ES-I3 (cell line): ENCODE results near the gene MARCHF11.

ENCODE experiments used
- H3K36me3 ChIP-seq: 2 replicates; pipeline ENCODE4 v1.6.1; 2013; ENCODE audit warnings: mild to moderate bottlenecking, low read length, control low read depth, moderate library complexity; ENCODE audit not compliant: insufficient read depth
- H3K4me1 ChIP-seq: 2 replicates; pipeline ENCODE4 v1.6.1; 2013; ENCODE audit warnings: mild to moderate bottlenecking, control low read depth, low read length; ENCODE audit not compliant: insufficient read depth
- H3K9ac ChIP-seq: 2 replicates; pipeline ENCODE4 v1.6.1; 2013; ENCODE audit warnings: low read depth, mild to moderate bottlenecking, low read length, moderate library complexity
- H3K9me3 ChIP-seq: 2 replicates; pipeline ENCODE4 v1.6.1; 2013; ENCODE audit warnings: mild to moderate bottlenecking, low read length, moderate library complexity; ENCODE audit not compliant: control insufficient read depth, insufficient read depth

MARCHF11 gene

GRCh38 chr5:16104961-16105360 is 74.6 kb downstream of the MARCHF11 start:
- Histone ChIP-seq H3K36me3 (no peaks in the 10 kb centered on the region), H3K9ac (no peak overlapping the region), H3K9me3 (no peaks in the 10 kb centered on the region), H3K4me1 (peaks cover 4% of the 10 kb centered on the region; the same call in 1 of the 2 replicates)

- Histone ChIP-seq H3K9ac (no peak overlapping the region), H3K4me1 (peaks cover 6% of the 10 kb centered on the region; the same call in 1 of the 2 replicates), H3K36me3 (no peaks in the 10 kb centered on the region), H3K9me3 (no peaks in the 10 kb centered on the region)
Observed at GRCh38 chr5:16095612-16096011, 84.0 kb downstream of the MARCHF11 start.

GRCh38 chr5:16090270-16090669 is 89.3 kb downstream of the MARCHF11 start:
- H3K9ac ChIP-seq = no peak overlapping the region
- H3K36me3 ChIP-seq = no peaks in the 10 kb centered on the region
- no peaks in the 10 kb centered on the region for H3K9me3 ChIP-seq
- H3K4me1 ChIP-seq = 0 out of 2 replicates have a peak, but pooled peaks cover under 1% of the 10 kb centered on the region

- no peaks in the 10 kb centered on the region; the same call in 1 of the 2 replicates for H3K4me1 ChIP-seq
- no peaks in the 10 kb centered on the region for H3K36me3 ChIP-seq
- H3K9me3 ChIP-seq = no peaks in the 10 kb centered on the region
- no peak overlapping the region for H3K9ac ChIP-seq
Observed at GRCh38 chr5:16082982-16083381, 96.6 kb downstream of the MARCHF11 start.

- Histone ChIP-seq H3K9me3 (no peaks in the 10 kb centered on the region), H3K36me3 (no peaks in the 10 kb centered on the region), H3K4me1 (no peaks in the 10 kb centered on the region; the same call in 1 of the 2 replicates), H3K9ac (no peak overlapping the region)
Observed at GRCh38 chr5:16082053-16082452, 97.5 kb downstream of the MARCHF11 start.

DNA sequence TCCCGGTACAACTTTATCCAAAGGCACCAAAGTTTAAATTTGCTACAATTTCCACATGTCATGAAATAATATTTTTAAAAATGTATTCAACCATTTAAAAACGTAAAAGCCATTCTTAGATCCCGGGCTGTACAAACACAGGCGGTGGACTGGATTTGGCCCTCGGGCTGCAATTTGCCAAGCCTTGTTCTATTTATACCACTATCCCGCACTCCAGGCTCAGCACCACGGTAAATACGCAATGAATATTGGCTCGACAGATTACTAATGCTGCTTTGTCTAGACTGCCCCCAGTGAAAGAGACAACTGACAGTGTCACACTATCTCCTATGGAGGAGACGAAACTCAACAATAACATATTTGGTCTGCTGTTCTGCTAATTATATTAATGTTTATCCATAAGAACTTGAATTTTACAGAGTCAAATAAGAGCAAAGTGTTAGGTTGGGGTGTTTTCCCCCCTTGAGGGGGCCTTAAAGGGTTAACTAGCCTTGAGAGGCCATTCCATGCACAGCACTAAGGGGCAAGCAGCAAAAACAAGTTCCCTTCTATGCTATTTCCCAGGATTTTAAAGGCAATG is 98.1 kb downstream of the MARCHF11 start:
- no peaks in the 10 kb centered on the region for H3K36me3 ChIP-seq
- no peaks in the 10 kb centered on the region for H3K9me3 ChIP-seq
- no peaks in the 10 kb centered on the region; the same call in 1 of the 2 replicates for H3K4me1 ChIP-seq
- no peak overlapping the region for H3K9ac ChIP-seq

- Histone ChIP-seq H3K9ac (no peak overlapping the region), H3K9me3 (no peaks in the 10 kb centered on the region), H3K36me3 (no peaks in the 10 kb centered on the region), H3K4me1 (no peaks in the 10 kb centered on the region)
Observed at GRCh38 chr5:16076657-16077056, 102.9 kb downstream of the MARCHF11 start.

DNA sequence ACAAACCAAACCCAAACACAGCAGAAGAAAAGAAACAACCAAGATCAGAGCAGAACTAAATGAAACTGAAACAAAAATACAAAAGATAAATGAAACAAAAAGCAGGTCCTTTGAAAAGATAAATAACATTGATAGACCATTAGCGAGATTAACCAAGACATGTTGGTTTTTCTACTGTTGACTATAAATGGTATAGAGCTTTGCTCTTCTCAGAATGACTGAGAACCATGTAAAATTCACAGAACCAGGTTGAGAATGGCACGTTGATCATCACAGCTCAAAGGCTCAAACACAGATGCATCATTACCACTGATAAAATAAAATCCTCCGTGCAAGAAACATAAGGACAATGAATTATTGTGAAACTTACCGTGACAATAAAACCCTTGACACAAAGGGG is 105.2 kb downstream of the MARCHF11 start:
- no peaks in the 10 kb centered on the region for H3K9me3 ChIP-seq
- H3K36me3 ChIP-seq = no peaks in the 10 kb centered on the region
- H3K9ac ChIP-seq = no peak overlapping the region
- H3K4me1 ChIP-seq = no peaks in the 10 kb centered on the region

GRCh38 chr5:16072616-16073015 is 107.0 kb downstream of the MARCHF11 start:
- Histone ChIP-seq H3K36me3 (no peaks in the 10 kb centered on the region), H3K4me1 (no peaks in the 10 kb centered on the region), H3K9ac (no peak overlapping the region), H3K9me3 (no peaks in the 10 kb centered on the region)

- Histone ChIP-seq H3K9me3 (no peaks in the 10 kb centered on the region), H3K4me1 (no peaks in the 10 kb centered on the region), H3K36me3 (no peaks in the 10 kb centered on the region), H3K9ac (no peak overlapping the region)
Observed at GRCh38 chr5:16067415-16067814, 112.2 kb downstream of the MARCHF11 start.

DNA sequence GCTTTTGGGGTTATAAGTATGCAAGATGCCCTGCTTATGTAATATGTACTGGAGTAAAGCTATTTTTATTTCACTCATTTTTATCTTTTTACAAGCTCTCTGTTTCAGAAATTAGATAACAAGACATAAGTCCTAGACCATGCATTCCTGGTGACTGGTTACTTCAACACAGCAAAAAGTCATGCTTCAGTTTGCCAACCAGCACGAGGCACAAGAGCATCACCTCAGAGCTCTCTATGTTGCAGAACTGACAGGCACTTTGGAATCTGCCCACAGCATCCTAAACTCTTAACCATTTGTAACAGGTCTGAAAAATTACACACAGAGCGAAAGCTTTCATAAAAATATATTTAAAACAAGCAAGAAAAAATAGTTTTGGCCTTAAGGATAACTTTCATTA is 112.8 kb downstream of the MARCHF11 start:
- no peak overlapping the region for H3K9ac ChIP-seq
- no peaks in the 10 kb centered on the region for H3K36me3 ChIP-seq
- no peaks in the 10 kb centered on the region for H3K9me3 ChIP-seq
- H3K4me1 ChIP-seq = no peaks in the 10 kb centered on the region

GRCh38 chr5:16066320-16066719 is 113.3 kb downstream of the MARCHF11 start:
- Histone ChIP-seq H3K36me3 (no peaks in the 10 kb centered on the region), H3K4me1 (no peaks in the 10 kb centered on the region), H3K9me3 (no peaks in the 10 kb centered on the region), H3K9ac (no peak overlapping the region)

- no peaks in the 10 kb centered on the region for H3K9me3 ChIP-seq
- no peak overlapping the region for H3K9ac ChIP-seq
- H3K36me3 ChIP-seq = no peaks in the 10 kb centered on the region
- H3K4me1 ChIP-seq = no peaks in the 10 kb centered on the region
Observed at GRCh38 chr5:16065831-16066230, 113.8 kb downstream of the MARCHF11 start.

DNA sequence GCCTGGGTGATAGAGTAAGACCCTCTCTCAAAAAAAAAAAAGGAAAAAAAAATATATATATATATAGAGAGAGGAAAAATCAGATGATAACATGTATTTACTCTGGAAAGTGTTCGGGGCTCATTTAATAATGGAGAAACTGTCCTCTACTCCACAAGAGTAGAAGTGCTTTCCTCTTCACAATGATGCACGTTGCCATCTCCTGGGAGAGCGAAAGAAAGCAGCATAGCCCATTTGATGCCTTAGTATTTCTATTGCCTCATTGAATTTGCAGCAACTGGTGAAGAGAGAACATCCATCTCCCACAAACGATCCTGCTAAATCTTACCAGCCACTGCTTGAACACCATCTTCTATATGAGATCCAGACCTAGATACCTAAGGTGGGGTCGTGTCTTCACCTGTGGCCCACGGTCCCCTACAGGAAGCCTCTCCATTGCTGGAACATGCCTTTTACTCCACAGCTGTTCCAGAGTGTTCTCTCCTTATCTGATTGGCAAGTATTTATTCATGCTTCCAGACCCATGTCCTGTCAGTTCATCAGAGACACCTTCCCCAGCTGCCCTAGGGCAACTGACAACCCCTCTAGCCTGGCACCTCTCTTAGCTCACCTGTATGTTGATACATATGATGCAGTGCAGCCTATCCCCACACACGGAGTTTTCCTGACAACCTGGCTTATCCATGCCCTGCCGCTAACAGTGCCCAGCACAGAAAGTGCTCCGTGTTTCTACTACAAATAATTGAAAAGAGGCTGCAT is 115.3 kb downstream of the MARCHF11 start:
- H3K9ac ChIP-seq = no peak overlapping the region
- no peaks in the 10 kb centered on the region for H3K4me1 ChIP-seq
- no peaks in the 10 kb centered on the region for H3K9me3 ChIP-seq
- no peaks in the 10 kb centered on the region for H3K36me3 ChIP-seq

DNA sequence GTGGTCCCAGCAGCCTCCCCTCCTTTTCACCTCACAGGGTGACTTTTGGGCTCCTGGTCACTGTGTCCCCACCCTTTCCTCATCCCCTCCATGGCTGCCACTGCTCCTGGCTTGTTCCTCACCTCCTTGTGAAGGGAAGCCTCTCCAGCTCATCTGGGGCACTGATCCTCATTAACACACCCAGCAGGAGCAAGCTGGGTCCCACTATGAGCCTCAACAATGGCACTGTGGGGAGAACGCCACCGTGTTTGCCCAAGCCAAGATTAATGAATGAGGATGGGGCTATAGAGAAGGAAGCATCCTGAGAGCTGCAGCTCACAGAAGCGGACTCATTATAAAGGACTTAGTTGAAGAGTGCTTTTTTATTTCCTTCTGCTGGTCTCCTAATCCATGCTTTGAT is 118.4 kb downstream of the MARCHF11 start:
- Histone ChIP-seq H3K36me3 (no peaks in the 10 kb centered on the region), H3K9me3 (no peaks in the 10 kb centered on the region), H3K9ac (no peak overlapping the region), H3K4me1 (no peaks in the 10 kb centered on the region)
